HepG2 (cell line): ENCODE data around the gene TRAPPC12. TPM values are rescaled to one million over a fixed set of nuclear protein-coding genes. Genes with fewer than 3 reads are reported as not detected.

Experiments used
- AKNA ChIP-seq: sonication (generic); formaldehyde crosslinking; IDR thresholded peaks from 2 replicates; pipeline ENCODE4 v1.4.0; 2020; ENCODE audit warnings: missing genetic modification reagents, borderline replicate concordance
- ARNT ChIP-seq: fragments of 450-650 bp; IDR thresholded peaks from 2 replicates; pipeline ENCODE4 v1.6.1; 2017
- HDAC1 ChIP-seq: sonication (generic); formaldehyde crosslinking; IDR thresholded peaks from 2 replicates; pipeline ENCODE4 v1.5.1; 2020; ENCODE audit warnings: mild to moderate bottlenecking, missing genetic modification reagents
- HES4 ChIP-seq: sonication (generic); formaldehyde crosslinking; IDR thresholded peaks from 2 replicates; pipeline ENCODE4 v1.9.0; 2021; ENCODE audit warnings: mild to moderate bottlenecking, missing genetic modification reagents, borderline replicate concordance
- IKZF4 ChIP-seq: sonication (generic); formaldehyde crosslinking; IDR thresholded peaks from 2 replicates; pipeline ENCODE4 v1.5.1; 2020; ENCODE audit warnings: borderline replicate concordance, mild to moderate bottlenecking, low read depth, missing genetic modification reagents; ENCODE audit errors: not compliant biosample characterization
- KLF6 ChIP-seq: IDR thresholded peaks from 2 replicates; pipeline ENCODE4 v1.8.0; 2016; ENCODE audit warnings: missing biosample characterization, missing genetic modification reagents
- SP4 ChIP-seq: sonication (generic); formaldehyde crosslinking; IDR thresholded peaks from 2 replicates; pipeline ENCODE4 v1.8.1; 2023; ENCODE audit warnings: mild to moderate bottlenecking, missing genetic modification reagents
- TEAD3 ChIP-seq: optimal IDR thresholded peaks from 2 replicates; pipeline ENCODE3; 2016; ENCODE audit warnings: borderline replicate concordance
- ZBTB21 ChIP-seq: sonication (generic); formaldehyde crosslinking; IDR thresholded peaks from 2 replicates; pipeline ENCODE4 v1.4.0; 2020; ENCODE audit warnings: missing genetic modification reagents
- ZBTB33 ChIP-seq: sonication (generic); formaldehyde crosslinking; IDR thresholded peaks from 2 replicates; pipeline ENCODE4 v1.4.0; 2020; ENCODE audit warnings: missing genetic modification reagents
- ZBTB38 ChIP-seq: sonication (generic); formaldehyde crosslinking; IDR thresholded peaks from 2 replicates; pipeline ENCODE4 v1.5.1; 2020; ENCODE audit warnings: mild to moderate bottlenecking, missing genetic modification reagents
- ZNF121 ChIP-seq: sonication (generic); formaldehyde crosslinking; IDR thresholded peaks from 2 replicates; pipeline ENCODE4 v1.5.0; 2020; ENCODE audit warnings: mild to moderate bottlenecking, missing genetic modification reagents
- ZNF138 ChIP-seq: sonication (generic); formaldehyde crosslinking; IDR thresholded peaks from 2 replicates; pipeline ENCODE4 v1.5.0; 2020; ENCODE audit warnings: mild to moderate bottlenecking, low read depth, missing genetic modification reagents
- ZNF234 ChIP-seq: sonication (generic); formaldehyde crosslinking; conservative IDR thresholded peaks from 2 replicates; pipeline ENCODE4 v1.5.1; 2020; ENCODE audit warnings: mild to moderate bottlenecking, missing genetic modification reagents
- ZNF253 ChIP-seq: sonication (generic); formaldehyde crosslinking; IDR thresholded peaks from 2 replicates; pipeline ENCODE4 v1.8.0; 2022; ENCODE audit warnings: mild to moderate bottlenecking, missing genetic modification reagents, borderline replicate concordance
- ZNF317 ChIP-seq: sonication (generic); formaldehyde crosslinking; IDR thresholded peaks from 2 replicates; pipeline ENCODE4 v1.5.0; 2020; ENCODE audit warnings: mild to moderate bottlenecking, missing genetic modification reagents
- ZNF337 ChIP-seq: sonication (generic); formaldehyde crosslinking; IDR thresholded peaks from 2 replicates; pipeline ENCODE4 v1.5.1; 2020; ENCODE audit warnings: missing genetic modification reagents, low read depth, mild to moderate bottlenecking, borderline replicate concordance
- ZNF503 ChIP-seq: sonication (generic); formaldehyde crosslinking; IDR thresholded peaks from 2 replicates; pipeline ENCODE4 v1.4.0; 2020; ENCODE audit warnings: missing genetic modification reagents
- ZNF598 ChIP-seq: sonication (generic); formaldehyde crosslinking; IDR thresholded peaks from 2 replicates; pipeline ENCODE4 v1.5.1; 2020; ENCODE audit warnings: mild to moderate bottlenecking, missing genetic modification reagents, borderline replicate concordance
- ZNF704 ChIP-seq: sonication (generic); formaldehyde crosslinking; IDR thresholded peaks from 2 replicates; pipeline ENCODE4 v1.8.1; 2023; ENCODE audit warnings: mild to moderate bottlenecking, inconsistent platforms, moderate library complexity, missing genetic modification reagents, borderline replicate concordance
- ZNF878 ChIP-seq: sonication (generic); formaldehyde crosslinking; IDR thresholded peaks from 2 replicates; pipeline ENCODE4 v1.8.1; 2023; ENCODE audit warnings: mild to moderate bottlenecking, missing genetic modification reagents, moderate library complexity
- polyA plus RNA-seq, 8 experiments: library from polyadenylated mRNA; depleted of rRNA in 3 of 8; stranded (reverse) in 7 of 8; unstranded in 1 of 8; fragments of >200 nt; fragmentation: Illumina TruSeq in 4 of 8; extraction: Trizol in 4 of 8; gene quantifications; 2 replicates each; pipeline versions ENCODE4 v1.2.1 to v1.2.3, GENCODE V29; 2011 to 2016; ENCODE audit warnings: low read depth in 4 of 8, missing spikeins in 1 of 8, mixed read lengths in 1 of 8; ENCODE audit not compliant: insufficient read depth in 1 of 8
- total RNA-seq, 5 experiments: library from RNA; depleted of rRNA; stranded (reverse); fragments of >200 nt; fragmentation: Illumina TruSeq; extraction: Trizol; gene quantifications; 2 replicates each; pipeline ENCODE4 v1.2.3, GENCODE V29; 2016; ENCODE audit warnings: low read depth in 1 of 5

TRAPPC12 gene
- total and polyA plus RNA-seq, 2 of the 13 experiments (the other 11 are each of a cell fraction or from before 2014, with no cell fraction given), result 46.4 to 97.7 TPM

GRCh38 chr2:3368261-3368722 lies 11.2 kb upstream of the TRAPPC12 start (continued):
- TF ChIP-seq AKNA (CRISPR knock-in tag) (no peak), KLF6 (CRISPR knock-in tag) (0 out of 2 replicates have a peak, but pooled peaks have one; percentile 38), HES4 (CRISPR knock-in tag) (no peak; the same call in 1 of the 2 replicates), ZBTB38 (CRISPR knock-in tag) (peak; percentile 94), SP4 (CRISPR knock-in tag) (0 out of 2 replicates have a peak, but pooled peaks have one; percentile 23), ZNF704 (CRISPR knock-in tag) (no peak), HDAC1 (CRISPR knock-in tag) (no peak), ZNF878 (CRISPR knock-in tag) (peak; percentile 65; the same call in 1 of the 2 replicates), ZNF138 (CRISPR knock-in tag) (no peak), ARNT (no peak), ZNF598 (CRISPR knock-in tag) (peak; percentile 50; the same call in 1 of the 2 replicates), ZNF337 (CRISPR knock-in tag) (no peak), ZNF503 (no peak), IKZF4 (CRISPR knock-in tag) (peak; percentile 70), ZNF234 (CRISPR knock-in tag) (no peak), ZNF317 (CRISPR knock-in tag) (no peak; the same call in 1 of the 2 replicates), ZNF253 (peak; percentile 72; the same call in 1 of the 2 replicates), ZBTB33 (CRISPR knock-in tag) (peak; percentile 80; the same call in 1 of the 2 replicates), ZNF121 (CRISPR knock-in tag) (no peak), TEAD3 (peak; percentile 65), ZBTB21 (CRISPR knock-in tag) (no peak)
